GM12878 (cell line): ENCODE measurements around the gene TRIM8. TPM values are rescaled to one million over a fixed set of nuclear protein-coding genes. Genes with fewer than 3 reads are reported as not detected.
"Not testable (repeated sequence)": the region's sequence is repeated elsewhere in the genome, so short reads cannot be mapped to it uniquely, and the experiment has no call there.

Source experiments
- ATAC-seq: fragments of 200-7000 bp; cut with Tn5 transposase; 3 replicates; pipeline ENCODE4 v1.9.1; 2020; ENCODE audit warnings: mild to moderate bottlenecking, moderate library complexity
- BruUV-seq: library from RNA; stranded (reverse); fragments of 400-500 nt; replicated peaks from 2 replicates; lab custom pipeline; 2021; lab: Mats Ljungman, UMichigan
- CTCF ChIA-PET: fragments of 300-600 bp; sonication (Branson Sonifier 250); formaldehyde crosslinking; extraction: SDS; loops from one replicate; lab custom pipeline; 2021; ENCODE audit warnings: inconsistent platforms; lab: Yijun Ruan, JAX
- POLR2A ChIA-PET: fragments of 350-600 bp; formaldehyde crosslinking; extraction: SDS; loops from one replicate; lab custom pipeline; 2021; ENCODE audit warnings: inconsistent platforms; lab: Charles Lee
- RAD21 ChIA-PET: fragments of 300-600 bp; sonication (Branson Sonifier 250); formaldehyde crosslinking; loops from one replicate; lab custom pipeline; 2023; ENCODE audit warnings: antibody characterized with exemption; ENCODE audit not compliant: unreplicated experiment; lab: Charles Lee
- SMC1A ChIA-PET: fragments of 300-600 bp; sonication (Branson Sonifier 250); formaldehyde crosslinking; loops from one replicate; lab custom pipeline; 2023; ENCODE audit not compliant: unreplicated experiment, uncharacterized antibody; lab: Charles Lee
- DNase-seq: peaks from one replicate; pipeline ENCODE4 v3.0.0-alpha.2; 2011; ENCODE audit warnings: low read depth, low spot score
- FAIRE-seq: peaks from 3 replicates; lab custom pipeline; 2011; peaks lifted over from hg19 to GRCh38; lab: Jason Lieb, UNC
- H2AFZ ChIP-seq: 2 replicates; pipeline ENCODE4 v1.6.0; 2011; ENCODE audit warnings: low read depth, low read length, control low read depth; ENCODE audit not compliant: control insufficient read depth
- H3K27ac ChIP-seq: 2 replicates; pipeline ENCODE4 v1.5.1; 2011; ENCODE audit warnings: control low read depth; ENCODE audit not compliant: control insufficient read depth, insufficient read depth
- H3K27me3 ChIP-seq, 2 experiments: replicated peaks in 1 of 2; 2 replicates each; pipeline versions ENCODE4 v1.6.0 to v1.6.1; 2011; ENCODE audit warnings: low read length in 1 of 2; ENCODE audit not compliant: control insufficient read depth in 2 of 2, insufficient read depth in 2 of 2
- H3K36me3 ChIP-seq, 2 experiments: 2 replicates each; pipeline ENCODE4 v1.5.1; 2011; ENCODE audit warnings: low read length in 1 of 2; ENCODE audit not compliant: control insufficient read depth in 2 of 2, insufficient read depth in 2 of 2
- H3K4me1 ChIP-seq: 2 replicates; pipeline ENCODE4 v1.6.1; 2011; ENCODE audit warnings: mild to moderate bottlenecking, low read length, moderate library complexity, mixed read lengths; ENCODE audit not compliant: control insufficient read depth, insufficient read depth
- H3K4me2 ChIP-seq: 2 replicates; pipeline ENCODE4 v1.6.0; 2011; ENCODE audit warnings: control low read depth; ENCODE audit not compliant: control insufficient read depth, insufficient read depth
- H3K4me3 ChIP-seq: fragments of 200-600 bp; sonication (generic); 2 replicates; pipeline ENCODE4 v1.5.1; 2016
- H3K79me2 ChIP-seq: 2 replicates; pipeline ENCODE4 v1.6.0; 2011; ENCODE audit warnings: low read length; ENCODE audit not compliant: control insufficient read depth, insufficient read depth
- H3K9ac ChIP-seq: 2 replicates; pipeline ENCODE4 v1.8.0; 2011; ENCODE audit warnings: low read length, control low read depth, mixed read lengths; ENCODE audit not compliant: control insufficient read depth, insufficient read depth
- H3K9me3 ChIP-seq: replicated peaks from 3 replicates; pipeline ENCODE4 v1.5.1; 2011; ENCODE audit warnings: mild to moderate bottlenecking, low read length; ENCODE audit not compliant: control insufficient read depth, insufficient read depth
- H4K20me1 ChIP-seq: 2 replicates; pipeline ENCODE4 v1.6.0; 2011; ENCODE audit not compliant: control insufficient read depth, insufficient read depth
- BACH1 ChIP-seq: fragments of 450-650 bp; IDR thresholded peaks from 2 replicates; pipeline ENCODE4 v1.6.1; 2017; ENCODE audit warnings: mild to moderate bottlenecking, borderline replicate concordance
- SMAD1 ChIP-seq: fragments of 450-650 bp; IDR thresholded peaks from 2 replicates; pipeline ENCODE4 v1.6.1; 2018; ENCODE audit warnings: mild to moderate bottlenecking, low read depth; ENCODE audit not compliant: partially characterized antibody
- TAF1 ChIP-seq: IDR thresholded peaks from 2 replicates; pipeline ENCODE4 v1.6.1; 2011; ENCODE audit warnings: mild to moderate bottlenecking, low read depth, low read length, borderline replicate concordance
- WGBS: methylation state at CpG from one replicate; pipeline ENCODE4 v1.1.6; 2016; ENCODE audit warnings: low lambda C conversion rate; ENCODE audit not compliant: insufficient replicate concordance, insufficient coverage; ENCODE audit errors: missing lambda C conversion rate; 5-methylcytosine and 5-hydroxymethylcytosine counted together
- in situ Hi-C: fragments of 300-500 bp; cut with MboI; formaldehyde crosslinking; loops from 9 replicates; pipeline ENCODE4 v1.14.3; 2018; ENCODE audit warnings: mixed read lengths
- intact Hi-C: fragments of 100-400 bp; cut with micrococcal nuclease; formaldehyde crosslinking; loops from one replicate; pipeline ENCODE4 v1.14.2; 2022; ENCODE audit not compliant: unreplicated experiment
- polyA plus RNA-seq, 11 experiments: library from polyadenylated mRNA; depleted of rRNA in 4 of 11; unstranded in 6 of 11; stranded (reverse) in 5 of 11; fragments of >200 nt; fragmentation: Nextera tagmentation in 4 of 11; fragmentation: Illumina TruSeq in 1 of 11; extraction: Ambion mirVana in 4 of 11; extraction: Trizol in 1 of 11; gene quantifications; 1 replicate in 1 of 11; 2 replicates in 10 of 11; pipeline versions ENCODE4 v1.2.1 to v1.2.3, GENCODE V29; 2011 to 2016; ENCODE audit warnings: inconsistent platforms in 2 of 11, missing spikeins in 2 of 11, low read depth in 1 of 11
- total RNA-seq, 4 experiments: library from RNA; depleted of rRNA in 3 of 4; stranded (reverse); fragments of >200 nt in 3 of 4; fragmentation: Illumina TruSeq in 1 of 4; extraction: Trizol in 1 of 4; gene quantifications; 2 replicates each; pipeline versions ENCODE4 v1.2.1 to v1.2.3, GENCODE V29; 2013 to 2021

Gene TRIM8
- total and polyA plus RNA-seq, 10 of the 15 experiments (the other 5 are each of a cell fraction or from before 2014, with no cell fraction given) = 7.9 to 53.2 (median 24.6) TPM

GRCh38 chr10:102691285-102692066 lies 47.2 kb downstream of the TRIM8 start:
- intact Hi-C loops (no loop called here), in situ Hi-C loops (no loop called here)
- H3K4me1 ChIP-seq = no peaks in the 10 kb centered on the region
- H3K4me3 ChIP-seq = no peak overlapping the region
- no peak overlapping the region for H3K9ac ChIP-seq
- DNase-seq (no peak), ATAC-seq (no peak), FAIRE-seq (no peak)
- H3K79me2 ChIP-seq = no peaks in the 10 kb centered on the region
- no peak overlapping the region for H2AFZ ChIP-seq
- no peaks in the 10 kb centered on the region for H3K27me3 ChIP-seq
- POLR2A ChIA-PET = interaction anchor here (0.5 kb wide), 2 partner anchors 11 to 306 kb away, joined by 3 to 6 read pairs; no protein-coding TSS in a partner anchor
- TF ChIP-seq TAF1 (no peak), SMAD1 (no peak), BACH1 (no peak)
- SMC1A ChIA-PET = interaction anchor here (0.6 to 6.2 kb wide), 4 partner anchors 10 to 171 kb away, joined by 3 to 32 read pairs (median 4); no protein-coding TSS in a partner anchor
- H3K4me2 ChIP-seq = no peak overlapping the region
- H4K20me1 ChIP-seq = no peaks in the 10 kb centered on the region
- H3K36me3 ChIP-seq = peaks cover 0 to 3% of the 10 kb centered on the region in 2 experiments; a peak in 2 of 4 replicates
- RAD21 ChIA-PET = no interaction called here
- CTCF ChIA-PET = interaction anchor here (1.1 kb wide), 1 partner anchor 12 kb away, joined by 4 read pairs; no protein-coding TSS in a partner anchor
- 98% methylated on average over 8 of the region's 8 CpGs for WGBS
- H3K9me3 ChIP-seq = no peaks in the 10 kb centered on the region
- BruUV-seq = no TSS peak
- H3K27ac ChIP-seq = no peak overlapping the region

DNA sequence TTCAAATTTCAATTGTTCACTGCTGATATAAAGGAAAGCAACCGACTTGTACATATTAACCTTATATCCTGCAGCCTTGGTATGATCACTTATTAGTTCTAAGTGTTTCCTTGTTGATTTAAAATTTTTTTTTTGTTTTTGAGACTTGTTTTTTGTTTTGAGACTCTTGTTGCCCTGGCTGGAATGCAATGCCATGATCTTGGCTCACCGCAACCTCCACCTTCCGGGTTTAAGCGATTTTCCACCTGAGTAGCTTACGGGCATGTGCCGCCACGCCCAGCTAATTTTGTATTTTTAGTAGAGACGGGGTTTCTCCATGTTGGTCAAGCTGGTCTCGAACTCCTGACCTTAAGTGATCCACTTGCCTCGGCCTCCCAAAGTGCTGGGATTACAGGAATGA lies 51.1 kb downstream of the TRIM8 start:
- H3K36me3 ChIP-seq = peaks cover 2 to 13% of the 10 kb centered on the region in 2 experiments
- FAIRE-seq, H3K27me3 ChIP-seq, DNase-seq, H3K9me3 ChIP-seq, in situ Hi-C loops, intact Hi-C loops, H4K20me1 ChIP-seq, H3K27ac ChIP-seq, H3K9ac ChIP-seq, ATAC-seq, RAD21 ChIA-PET, H2AFZ ChIP-seq, POLR2A ChIA-PET, H3K4me2 ChIP-seq, BruUV-seq, H3K4me1 ChIP-seq, H3K4me3 ChIP-seq, CTCF ChIA-PET, H3K79me2 ChIP-seq: not testable (repeated sequence)
- SMC1A ChIA-PET = interaction anchor here (2.4 kb wide), 1 partner anchor 17 kb away, joined by 10 read pairs; the partner anchor contains the start of genes ARL3 and SFXN2
- WGBS = 98% methylated on average over 10 of the region's 10 CpGs
